GM10847 (cell line): ENCODE measurements around the gene PKN3.
A peak's percentile ranks its signal among the peaks of the same experiment; 100 is the strongest.

Experiments used
- POLR2A ChIP-seq: IDR thresholded peaks from 2 replicates; pipeline ENCODE4 v1.6.1; 2011; ENCODE audit not compliant: insufficient read length; ENCODE audit errors: extremely low read depth

PKN3 gene

DNA sequence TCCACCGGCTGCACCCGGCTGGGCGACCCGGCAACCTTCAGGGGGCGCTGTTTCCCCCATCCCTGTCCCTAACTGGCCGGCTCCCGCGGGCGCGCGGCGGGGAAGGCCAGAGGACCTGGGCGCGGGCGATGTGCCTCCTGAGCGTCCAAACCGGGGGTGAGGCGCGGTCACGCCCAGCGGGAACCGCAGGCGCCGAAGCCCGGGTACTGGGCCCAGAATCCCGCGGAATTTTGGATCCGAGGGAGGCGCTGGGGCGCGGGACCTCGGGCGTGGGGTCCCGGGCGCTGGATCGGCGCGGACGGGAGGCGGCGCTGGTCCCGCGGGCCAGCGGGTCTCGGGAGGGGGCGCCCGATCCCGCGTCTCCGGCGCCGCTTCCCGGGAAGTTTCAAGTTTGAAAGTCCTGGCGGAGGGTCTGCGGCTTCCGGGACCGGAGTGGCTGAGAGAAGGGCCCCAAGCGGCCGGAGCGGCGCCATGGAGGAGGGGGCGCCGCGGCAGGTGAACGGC, at the start of gene PKN3:
Gene PKN3 (plus strand): TSS at position 59 of the 504 bp plus-strand sequence. CDS start 413 bp downstream, at position 472.
- peak; percentile 47 for TF ChIP-seq POLR2A

- no peak for TF ChIP-seq POLR2A
Measured at GRCh38 chr9:128653908-128654307, 48.4 kb upstream of the PKN3 start.

- TF ChIP-seq POLR2A, result no peak
Measured at GRCh38 chr9:128654481-128654880, 47.8 kb upstream of the PKN3 start.

GRCh38 chr9:128656416-128657343, 45.6 kb upstream of the PKN3 start, which contains the start of gene DYNC2I2:
DYNC2I2 (minus strand) TSS chr9:128656847; CDS start chr9:128656726, 121 bp downstream.
- TF ChIP-seq POLR2A, result peak; percentile 51

DNA sequence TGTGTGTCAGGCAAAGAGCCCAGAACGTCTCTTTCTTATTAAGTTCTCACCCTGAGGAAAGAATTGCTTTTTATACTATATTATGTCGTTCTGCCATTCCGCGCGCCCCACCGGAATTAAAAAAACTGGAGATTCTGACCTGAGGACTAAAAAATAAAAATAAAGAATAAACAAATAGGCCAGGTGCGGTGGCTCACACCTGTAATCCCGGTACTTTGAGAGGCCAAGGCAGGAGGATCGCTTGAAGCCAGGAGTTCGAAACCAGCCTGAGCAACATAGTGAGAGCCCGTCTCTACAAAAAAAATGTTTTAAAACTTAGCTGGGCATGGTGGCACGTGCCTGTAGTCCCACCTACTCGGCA, 45.0 kb upstream of the PKN3 start:
- no peak for TF ChIP-seq POLR2A

DNA sequence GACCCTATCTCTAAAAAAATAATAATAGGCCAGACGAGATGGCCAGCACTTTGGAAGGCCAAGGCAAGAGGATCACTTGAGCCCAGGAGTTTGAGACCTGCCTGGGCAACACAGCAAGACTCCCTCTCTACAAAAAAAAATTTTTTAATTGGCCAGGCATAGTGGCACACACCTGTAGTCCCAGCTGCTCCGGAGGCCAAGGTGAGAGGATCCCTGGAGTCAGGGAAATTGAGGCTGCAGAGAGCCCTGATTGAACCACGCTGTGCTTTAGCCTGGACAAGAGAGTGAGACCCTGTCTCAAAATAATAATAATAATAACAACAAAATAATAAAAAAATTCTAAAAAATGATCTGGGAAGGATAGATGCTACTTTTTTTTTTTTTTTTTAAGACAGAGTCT, 44.5 kb upstream of the PKN3 start:
- no peak for TF ChIP-seq POLR2A

GRCh38 chr9:128669786-128670185, 32.5 kb upstream of the PKN3 start:
- no peak for TF ChIP-seq POLR2A

DNA sequence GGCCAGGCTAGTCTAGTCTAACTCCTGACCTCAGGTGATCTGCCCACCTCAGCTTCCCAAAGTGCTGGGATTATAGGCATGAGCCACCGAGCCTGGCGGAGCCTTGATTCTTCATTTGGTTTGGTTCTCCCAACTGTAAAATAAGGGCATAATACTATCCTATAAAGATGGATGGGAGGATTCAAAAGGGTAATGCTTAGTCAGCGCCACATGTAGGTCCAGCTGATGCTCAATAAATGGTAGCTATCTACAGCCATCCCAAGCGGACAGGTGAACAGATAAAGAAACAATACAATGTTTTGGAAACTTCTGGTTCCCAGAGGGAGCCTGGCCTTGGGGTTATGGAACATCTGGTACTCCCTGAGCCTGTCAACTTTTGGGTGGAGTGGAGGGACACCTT, 26.9 kb upstream of the PKN3 start:
- TF ChIP-seq POLR2A, result no peak

- TF ChIP-seq POLR2A, result no peak
Measured at GRCh38 chr9:128677794-128678193, 24.5 kb upstream of the PKN3 start.

DNA sequence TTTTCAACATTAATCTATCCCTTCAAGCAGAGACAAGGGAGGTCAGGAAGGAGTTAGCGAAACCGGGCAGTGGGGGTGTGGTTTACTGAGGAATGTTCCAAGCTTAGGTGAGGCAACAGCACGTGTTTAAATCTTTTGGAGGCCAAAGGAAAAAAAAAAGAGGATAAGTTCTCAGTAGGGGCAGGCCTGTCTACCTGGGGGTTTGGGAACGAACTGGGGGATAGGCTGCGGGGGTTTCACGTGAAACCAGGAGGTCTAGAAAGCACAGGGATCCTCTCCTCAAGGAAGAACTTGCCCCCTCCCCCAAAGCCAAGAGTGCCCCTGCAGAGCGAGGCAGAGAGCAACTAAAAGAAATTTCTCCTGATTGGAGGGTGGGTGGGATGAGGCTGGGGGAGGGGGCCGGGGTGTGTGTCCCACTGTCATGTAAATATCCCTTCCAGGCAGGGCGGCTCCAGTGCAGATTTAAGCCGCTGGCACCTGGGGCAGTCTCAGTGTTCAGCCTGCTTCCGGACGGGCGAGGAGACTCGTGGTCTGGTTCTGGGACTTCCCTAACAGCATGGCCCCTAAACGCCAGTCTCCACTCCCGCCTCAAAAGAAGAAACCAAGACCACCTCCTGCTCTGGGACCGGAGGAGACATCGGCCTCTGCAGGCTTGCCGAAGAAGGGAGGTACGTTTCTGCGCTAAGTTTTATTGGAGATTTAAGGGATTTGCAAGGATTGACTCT, 18.8 kb upstream of the PKN3 start:
- TF ChIP-seq POLR2A, result peak; percentile 72

DNA sequence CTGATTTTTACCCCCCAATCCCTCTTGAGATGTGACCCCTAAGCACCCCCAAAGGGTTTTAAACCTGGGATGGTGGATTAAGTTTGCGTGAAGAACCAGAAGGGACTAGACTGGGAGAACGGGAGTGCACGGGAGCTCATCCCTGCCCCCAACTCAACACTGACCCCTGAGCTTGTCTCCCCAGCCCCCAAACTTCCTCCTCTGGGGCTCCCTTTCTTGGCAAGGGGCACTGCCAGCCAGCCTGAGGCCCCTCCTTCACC, 18.3 kb upstream of the PKN3 start:
- TF ChIP-seq POLR2A, result no peak

GRCh38 chr9:128684325-128685199, 17.7 kb upstream of the PKN3 start:
- peak; percentile 88 for TF ChIP-seq POLR2A

DNA sequence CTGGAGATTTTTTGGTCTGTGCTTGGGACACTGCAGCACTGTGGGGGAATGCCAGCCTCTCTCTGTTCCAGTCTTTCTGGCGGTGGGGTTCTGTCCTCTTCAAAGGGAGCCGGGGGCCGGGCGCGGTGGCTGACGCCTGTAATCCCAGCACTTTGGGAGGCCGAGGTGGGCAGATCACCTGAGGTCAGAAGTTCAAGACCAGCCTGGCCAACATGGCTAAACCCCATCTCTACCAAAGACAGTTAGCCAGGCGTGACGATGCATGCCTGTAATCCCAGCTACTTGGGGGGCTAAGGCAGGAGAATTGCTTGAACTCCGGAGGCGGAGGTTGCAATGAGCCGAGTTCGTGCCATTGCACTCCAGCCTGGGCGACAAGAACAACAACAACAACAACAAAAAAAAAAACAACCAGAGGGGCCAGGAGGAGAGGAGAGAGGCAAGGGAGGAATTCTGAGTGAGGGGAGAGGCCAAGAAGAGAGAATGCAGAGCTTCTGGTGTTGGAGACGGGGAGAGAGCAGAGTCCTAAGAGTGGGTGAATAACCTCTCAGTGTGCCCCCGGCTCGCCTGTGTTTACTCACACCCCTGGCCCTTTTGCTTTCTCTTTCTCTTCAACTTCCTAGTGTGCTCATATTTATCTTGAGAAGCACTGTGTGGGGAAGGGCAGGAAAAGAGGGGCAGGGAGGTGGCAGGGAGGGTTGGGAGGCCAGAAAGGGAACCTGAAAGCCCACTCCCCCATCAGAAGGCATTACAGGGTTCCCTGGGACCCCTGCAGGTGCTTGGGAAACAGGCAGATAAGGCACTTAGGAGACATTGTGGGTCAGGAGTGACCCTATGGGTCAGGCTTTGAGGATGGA, 16.4 kb upstream of the PKN3 start:
- no peak for TF ChIP-seq POLR2A

DNA sequence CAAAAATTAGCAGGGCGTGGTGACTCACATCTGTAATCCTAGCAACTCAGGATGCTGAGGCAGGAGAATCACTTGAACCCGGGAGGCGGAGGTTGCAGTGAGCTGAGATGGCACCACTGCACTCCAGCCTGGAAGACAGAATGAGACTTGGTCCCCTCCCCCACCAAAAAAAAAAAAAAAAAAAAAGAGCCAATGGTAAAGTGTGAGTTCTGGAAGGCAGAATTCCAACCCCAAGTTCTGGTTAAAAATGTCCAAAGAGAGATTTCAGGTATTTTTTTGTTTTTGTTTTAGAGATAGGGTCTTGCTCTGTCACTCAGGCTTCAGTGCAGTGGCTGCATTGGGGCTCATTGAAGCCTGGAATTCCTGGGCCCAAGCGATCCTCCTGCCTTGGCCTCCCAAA, 14.8 kb upstream of the PKN3 start:
- no peak for TF ChIP-seq POLR2A
